Posterior cingulate gyrus (tissue), 11 donors: Measurements from ENCODE around the gene PRDM9.
A peak's percentile ranks its signal among the peaks of the same experiment; 100 is the strongest.
"Not testable (repeated sequence)": the region's sequence is repeated elsewhere in the genome, so short reads cannot be mapped to it uniquely, and the experiment has no call there.

Experiments
- DNase-seq, 10 donors: peaks; one replicate each; pipeline versions ENCODE4 v3.0.0 to v3.0.0-alpha.2; 2020 to 2021; ENCODE audit warnings: mixed read lengths in 3 of 10
- intact Hi-C: fragments of 100-400 bp; cut with DNase I; formaldehyde crosslinking; loops from one replicate; pipeline ENCODE4 v1.15.1; 2023

Gene PRDM9

GRCh38 chr5:23507278-23507685, at the start of gene PRDM9:
Gene PRDM9 (plus strand): TSS chr5:23507609. CDS start chr5:23509034, 1,425 bp downstream.
- DNase-seq, result peak in 8 of 10 donors; percentile 16 to 87 (median 30)
- intact Hi-C loops, result no loop called here

- intact Hi-C loops, result no loop called here
- DNase-seq, result no peak
Measured at GRCh38 chr5:23457780-23458179, 49.6 kb upstream of the PRDM9 start.

- intact Hi-C loops, result no loop called here
- no peak for DNase-seq
Measured at GRCh38 chr5:23459214-23459613, 48.2 kb upstream of the PRDM9 start.

- intact Hi-C loops, result no loop called here
- DNase-seq, result no peak
Measured at GRCh38 chr5:23461576-23461975, 45.8 kb upstream of the PRDM9 start.

DNA sequence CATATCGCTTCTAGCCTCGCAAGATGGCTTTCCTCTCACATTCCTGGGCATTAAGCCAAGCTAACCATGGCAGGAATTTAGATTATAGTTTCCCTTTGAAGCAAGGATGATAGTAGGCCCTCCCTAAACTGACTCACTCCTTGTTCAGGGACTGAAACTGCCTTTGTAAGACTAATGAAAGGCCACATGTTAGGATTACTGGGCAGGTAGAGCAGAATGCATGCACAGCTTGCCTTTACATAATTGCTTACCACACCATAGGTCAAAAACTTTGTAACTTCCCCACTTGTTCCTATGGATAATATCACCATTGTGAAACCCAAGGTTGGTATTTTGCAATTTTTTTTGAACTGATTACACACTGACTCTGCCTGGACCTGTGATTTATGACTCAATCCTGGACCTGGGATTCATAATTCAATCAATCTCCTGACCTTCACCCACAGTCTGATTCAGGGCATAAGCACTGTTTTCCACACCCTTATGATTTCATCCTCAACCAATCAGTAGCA, 41.0 kb upstream of the PRDM9 start:
- intact Hi-C loops, result no loop called here
- no peak for DNase-seq

DNA sequence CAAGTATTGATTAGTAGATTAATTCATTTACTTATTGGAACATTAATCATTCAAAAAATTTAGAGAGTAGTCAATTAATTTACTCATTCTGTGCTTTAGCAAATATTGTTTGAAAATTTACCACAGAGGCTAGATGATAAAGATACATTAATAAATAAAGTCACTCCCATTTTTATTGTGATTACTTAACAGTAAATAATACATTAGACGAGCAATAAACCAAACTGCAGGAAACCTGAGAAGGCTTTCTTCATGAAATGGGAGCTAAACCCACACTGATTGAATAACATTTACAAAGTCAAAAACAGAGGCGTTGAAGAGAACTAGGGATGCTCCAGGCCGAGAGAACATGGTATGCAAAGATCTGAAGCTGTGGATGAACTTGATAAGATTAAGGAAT, 38.8 kb upstream of the PRDM9 start:
- intact Hi-C loops, result no loop called here
- DNase-seq, result no peak

GRCh38 chr5:23473915-23474314, 33.5 kb upstream of the PRDM9 start:
- no peak for DNase-seq
- intact Hi-C loops, result no loop called here

DNA sequence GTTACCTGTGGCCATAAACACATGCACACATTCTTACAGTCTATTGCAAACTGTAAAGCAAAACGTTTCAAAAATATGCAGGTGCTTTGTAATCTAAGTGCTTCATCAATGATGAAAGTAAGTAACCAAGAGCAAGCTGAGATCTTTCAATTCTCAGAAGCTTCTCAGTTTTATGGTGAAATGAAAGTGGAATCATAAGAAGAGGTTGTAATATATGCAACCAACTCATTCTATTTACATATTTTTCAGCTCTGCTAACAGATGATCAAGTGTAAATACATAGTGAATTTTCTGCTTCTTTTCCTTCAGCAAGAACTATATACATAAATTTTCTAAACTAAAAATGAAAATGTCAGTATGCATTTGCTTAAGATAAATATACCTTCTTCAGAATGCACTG, 33.1 kb upstream of the PRDM9 start:
- intact Hi-C loops, result no loop called here
- DNase-seq, result no peak

DNA sequence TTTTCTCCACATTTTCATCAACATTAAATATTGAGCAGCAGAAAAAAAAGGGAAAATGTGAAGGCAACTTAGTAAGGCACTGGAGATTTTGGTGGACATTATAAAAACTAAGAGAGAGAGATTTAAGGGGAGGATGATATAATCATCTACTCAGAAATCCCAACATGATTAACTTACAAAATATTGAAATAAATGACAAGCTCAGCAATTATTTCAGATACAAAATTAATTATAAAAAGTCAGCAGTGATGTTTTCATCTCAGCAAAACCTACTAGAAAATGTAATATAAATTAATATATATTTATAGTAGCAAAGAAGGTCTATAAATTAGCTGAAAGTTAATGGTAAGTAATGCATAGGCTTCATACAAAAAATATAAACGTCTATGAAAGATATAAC, 30.8 kb upstream of the PRDM9 start:
- intact Hi-C loops, result no loop called here
- DNase-seq, result no peak

- intact Hi-C loops, result no loop called here
- no peak for DNase-seq
Measured at GRCh38 chr5:23482642-23483041, 24.8 kb upstream of the PRDM9 start.

DNA sequence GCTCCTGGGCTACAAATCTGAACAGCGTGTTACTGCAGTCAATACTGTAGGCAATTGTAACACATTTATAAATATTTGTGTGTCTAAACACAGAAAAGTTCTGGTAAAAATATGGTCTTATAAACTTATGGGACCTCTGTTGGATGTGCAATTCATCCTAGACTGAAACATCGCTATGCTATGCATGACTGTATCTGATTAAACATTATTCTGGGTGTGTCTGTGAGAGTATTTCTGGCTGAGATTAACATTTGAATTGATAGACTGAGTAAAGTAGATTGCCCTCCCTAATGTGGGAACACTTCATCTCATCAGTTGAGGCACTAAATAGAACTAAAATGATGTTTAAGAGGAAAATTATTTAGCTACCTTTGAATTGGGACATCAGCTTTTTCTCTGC, 24.3 kb upstream of the PRDM9 start:
- intact Hi-C loops, result no loop called here
- no peak for DNase-seq

GRCh38 chr5:23484096-23484495, 23.3 kb upstream of the PRDM9 start:
- intact Hi-C loops, result no loop called here
- no peak for DNase-seq

GRCh38 chr5:23486227-23486626, 21.2 kb upstream of the PRDM9 start:
- intact Hi-C loops, DNase-seq: not testable (repeated sequence)

DNA sequence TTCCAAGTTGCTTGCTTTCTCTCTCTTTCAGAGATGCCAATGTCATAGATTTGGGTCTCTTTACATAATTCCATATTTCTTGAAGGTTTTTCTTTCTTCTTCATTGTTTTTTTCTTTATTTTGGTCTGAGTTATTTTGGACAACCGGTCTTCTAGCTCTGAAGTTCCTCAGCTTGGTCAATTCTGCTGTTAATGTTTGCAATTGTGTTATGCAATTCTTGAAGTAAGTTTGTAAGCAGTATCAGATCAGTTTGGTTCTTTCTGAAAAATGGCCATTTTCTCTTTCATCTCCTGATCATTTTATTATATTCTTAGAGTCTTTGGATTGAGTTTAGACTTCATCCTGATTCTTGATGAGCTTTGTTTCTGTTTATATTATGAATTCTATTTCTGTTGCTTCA, 16.4 kb upstream of the PRDM9 start:
- intact Hi-C loops, result no loop called here
- no peak for DNase-seq

GRCh38 chr5:23494558-23494957, 12.9 kb upstream of the PRDM9 start:
- intact Hi-C loops, result no loop called here
- DNase-seq, result no peak

- no peak for DNase-seq
- intact Hi-C loops, result no loop called here
Measured at GRCh38 chr5:23496576-23496975, 10.8 kb upstream of the PRDM9 start.

DNA sequence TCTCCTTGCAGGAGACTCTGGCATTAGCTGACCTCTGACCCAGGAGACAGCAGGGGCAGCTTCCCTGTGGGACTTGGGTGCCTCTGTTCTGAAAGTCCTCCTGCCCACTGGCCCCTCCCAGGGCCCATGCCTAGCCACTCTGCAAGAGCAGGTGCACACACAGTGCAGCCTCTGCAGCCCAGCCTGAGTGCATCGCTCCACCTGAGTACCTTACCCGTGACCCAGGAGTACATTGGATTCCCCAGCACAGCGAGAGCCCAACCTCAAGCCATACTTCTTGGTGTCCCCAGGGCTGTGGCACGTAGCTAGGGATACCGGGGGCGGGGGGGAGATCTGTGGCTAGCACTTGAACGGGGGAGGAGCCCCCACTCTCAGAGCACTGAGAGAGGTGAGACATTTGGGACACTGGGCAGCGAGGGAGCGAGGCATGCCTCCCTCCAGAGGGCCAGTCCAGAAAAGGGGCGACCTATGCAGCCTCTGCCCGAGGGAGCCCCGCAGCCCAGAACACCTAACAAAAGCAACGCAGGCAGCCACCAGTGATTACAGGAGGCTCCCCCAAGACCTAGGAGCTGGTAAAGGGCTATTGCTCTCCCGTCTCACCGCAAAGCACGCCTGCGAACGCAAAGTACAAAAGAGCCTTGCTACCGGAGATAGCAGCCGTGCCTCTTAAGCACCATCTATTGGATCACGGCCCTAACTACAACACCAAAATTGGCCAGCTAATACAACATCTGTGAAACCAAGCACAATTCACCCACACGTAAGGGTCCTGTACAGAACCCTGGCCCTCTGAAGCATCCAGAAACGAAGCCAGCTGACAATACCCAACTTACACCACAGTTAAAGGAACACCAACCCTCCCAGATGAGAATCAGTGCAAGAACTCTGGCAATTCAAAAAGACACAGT, 826 bp upstream of the PRDM9 start:
- DNase-seq, result no peak
- intact Hi-C loops, result no loop called here

GRCh38 chr5:23510434-23510833, 3.0 kb downstream of the PRDM9 start:
- DNase-seq, intact Hi-C loops: not testable (repeated sequence)

- intact Hi-C loops, result no loop called here
- DNase-seq, result no peak
Measured at GRCh38 chr5:23522553-23522952, 15.1 kb downstream of the PRDM9 start.

DNA sequence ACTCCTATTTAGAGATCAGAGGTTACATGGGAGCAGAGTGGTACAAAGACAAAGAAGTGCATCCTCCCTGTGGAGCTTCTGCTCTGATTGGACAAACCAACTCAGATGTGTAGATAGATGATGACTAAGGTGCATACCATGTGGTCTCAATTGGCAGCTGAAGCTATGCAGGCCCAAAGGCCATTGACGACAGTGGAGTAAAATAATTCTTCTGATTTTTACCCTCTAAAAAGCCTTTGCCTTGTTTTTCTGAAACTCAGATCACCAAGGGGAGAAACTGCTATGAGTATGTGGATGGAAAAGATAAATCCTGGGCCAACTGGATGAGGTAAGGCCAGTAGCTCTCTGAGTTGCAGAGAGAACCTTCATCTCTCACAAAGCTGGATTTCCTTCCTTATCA, 15.6 kb downstream of the PRDM9 start:
- no peak for DNase-seq

GRCh38 chr5:23523998-23524397, 16.6 kb downstream of the PRDM9 start:
- no peak for DNase-seq
- intact Hi-C loops, result no loop called here

More for the DNA sequence above, 15.6 kb downstream of the PRDM9 start:
- intact Hi-C loops, result no loop called here

DNA sequence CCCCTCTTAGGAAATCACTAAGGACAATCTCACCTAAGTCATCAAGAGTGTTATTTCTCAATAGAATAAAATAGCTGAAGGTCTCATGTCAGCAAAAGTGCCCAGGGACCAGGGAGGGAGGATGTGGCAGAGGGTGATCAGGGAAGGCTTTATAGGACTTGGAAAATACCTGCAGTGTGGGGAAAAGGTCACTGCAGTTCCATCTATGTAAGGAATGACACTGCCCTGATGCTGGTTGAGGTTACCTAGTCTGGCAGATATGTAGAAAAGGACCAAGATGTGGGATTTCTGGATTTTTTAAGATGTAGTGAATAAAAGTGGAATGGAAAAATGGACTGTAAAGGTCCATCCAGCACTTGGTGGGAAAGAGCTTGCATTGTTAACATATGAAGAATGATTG, 18.3 kb downstream of the PRDM9 start:
- DNase-seq, result no peak
- intact Hi-C loops, result no loop called here
